ENCODE results near the gene BMP2K. TPM values are rescaled to one million over a fixed set of nuclear protein-coding genes. Genes with fewer than 3 reads are reported as not detected.

Gene BMP2K
- total and polyA plus RNA-seq, 2 of the 8 experiments (the other 6 are each of a cell fraction or from before 2014, with no cell fraction given) = 15.6 to 24.1 TPM

- TF ChIP-seq RNF2 (IDR thresholded peaks at IDR 0.05; ENCODE audit: borderline replicate concordance, low read depth, low read length, missing control alignments, poor library complexity, severe bottlenecking) (no peak), USF2 (IDR thresholded peaks at IDR 0.05; ENCODE audit: low read length) (no peak), RBBP5 (IDR thresholded peaks at IDR 0.05; ENCODE audit: borderline replicate concordance, low read depth, low read length) (no peak), RAD21 (IDR thresholded peaks at IDR 0.05 in 1 of 2, conservative IDR thresholded peaks at IDR 0.05 in 1 of 2; ENCODE audit: low read depth in 2 of 2, low read length in 2 of 2) (no peak), KDM1A (IDR thresholded peaks at IDR 0.05; ENCODE audit: borderline replicate concordance, low read length) (no peak)
Observed at GRCh38 chr4:78936989-78937388, 160.8 kb downstream of the BMP2K start (continued).
